HCT116 (cell line): ENCODE data around the gene GPATCH2L. TPM values are rescaled to one million over a fixed set of nuclear protein-coding genes. Genes with fewer than 3 reads are reported as not detected.

Experiments used
- ATAC-seq: fragments of 200-7000 bp; cut with Tn5 transposase; 2 replicates; pipeline ENCODE4 v1.9.1; 2020; ENCODE audit warnings: mild to moderate bottlenecking, moderate library complexity
- BruUV-seq: library from RNA; stranded (reverse); fragments of 400-500 nt; replicated peaks from 2 replicates; lab custom pipeline; 2021; lab: Mats Ljungman, UMichigan
- CTCF ChIA-PET: fragments of 300-600 bp; sonication (Branson Sonifier 250); formaldehyde crosslinking; loops from one replicate; lab custom pipeline; 2021; ENCODE audit warnings: antibody characterized with exemption; lab: Charles Lee
- POLR2A ChIA-PET: fragments of 300-600, 350-600 bp; sonication (Branson Sonifier 250); formaldehyde crosslinking; loops from one replicate; lab custom pipeline; 2021; ENCODE audit warnings: antibody characterized with exemption; lab: Charles Lee
- RAD21 ChIA-PET, 2 experiments: fragments of 300-600 bp; sonication (Branson Sonifier 250); formaldehyde crosslinking; loops; one replicate each; lab custom pipeline; 2023; ENCODE audit warnings: low total read pairs in 2 of 2; ENCODE audit not compliant: uncharacterized antibody in 2 of 2, unreplicated experiment in 2 of 2, low non-redundant PET in 1 of 2; lab: Charles Lee
- DNase-seq: peaks from one replicate; pipeline ENCODE4 v3.0.0-alpha.2; 2010; ENCODE audit warnings: low read depth, low spot score
- H2AFZ ChIP-seq: fragments of 200-600 bp; shearing (Covaris generic), sonication (generic); 2 replicates; pipeline ENCODE4 v1.6.1; 2017; ENCODE audit warnings: low read depth, mixed run types, mixed read lengths, antibody characterized with exemption, low read length; ENCODE audit not compliant: poor library complexity, severe bottlenecking
- H3K27ac ChIP-seq: 2 replicates; pipeline ENCODE4 v1.5.1; 2012; ENCODE audit warnings: low read depth, low read length
- H3K27me3 ChIP-seq: fragments of 200-600 bp; sonication (generic); 2 replicates; pipeline ENCODE4 v1.6.1; 2016; ENCODE audit warnings: mixed run types, low read length, mixed read lengths; ENCODE audit not compliant: insufficient read depth
- H3K36me3 ChIP-seq, 2 experiments: fragments of 200-500 bp in 1 of 2; fragments of 200-600 bp in 1 of 2; sonication (Bioruptor generic) in 1 of 2; sonication (generic) in 1 of 2; 2 replicates each; pipeline versions ENCODE4 v1.5.1 to v1.6.1; 2014 to 2016; ENCODE audit warnings: low read length in 2 of 2, inconsistent platforms in 1 of 2, mixed read lengths in 1 of 2, mixed run types in 1 of 2; ENCODE audit not compliant: insufficient read depth in 2 of 2, control insufficient read depth in 1 of 2
- H3K4me1 ChIP-seq, 2 experiments: fragments of 200-600 bp in 1 of 2; sonication (generic) in 1 of 2; 2 replicates each; pipeline versions ENCODE4 v1.5.1 to v1.6.1; 2012 to 2017; ENCODE audit warnings: low read length in 2 of 2, inconsistent platforms in 1 of 2, mild to moderate bottlenecking in 1 of 2, mixed read lengths in 1 of 2, mixed run types in 1 of 2, moderate library complexity in 1 of 2; ENCODE audit not compliant: insufficient read depth in 2 of 2, control insufficient read depth in 1 of 2
- H3K4me2 ChIP-seq: fragments of 200-600 bp; sonication (generic); 2 replicates; pipeline ENCODE4 v1.6.1; 2017; ENCODE audit warnings: mixed run types, low read length, mixed read lengths
- H3K4me3 ChIP-seq, 2 experiments: fragments of 200-600 bp in 1 of 2; sonication (generic) in 1 of 2; replicated peaks in 1 of 2; 2 replicates each; pipeline ENCODE4 v1.5.1; 2011 to 2016; ENCODE audit warnings: low read length in 2 of 2, control low read depth in 1 of 2, low read depth in 1 of 2, mild to moderate bottlenecking in 1 of 2, mixed read lengths in 1 of 2, mixed run types in 1 of 2
- H3K79me2 ChIP-seq: fragments of 200-600 bp; sonication (generic); 2 replicates; pipeline ENCODE4 v1.6.1; 2017; ENCODE audit warnings: mild to moderate bottlenecking, mixed run types, low read length, moderate library complexity, mixed read lengths; ENCODE audit not compliant: insufficient read depth
- H3K9ac ChIP-seq: fragments of 200-600 bp; sonication (generic); 2 replicates; pipeline ENCODE4 v1.6.1; 2016; ENCODE audit warnings: low read length, mixed read lengths
- H3K9me2 ChIP-seq: fragments of 200-600 bp; sonication (generic), shearing (Covaris generic); 2 replicates; pipeline ENCODE4 v1.6.1; 2017; ENCODE audit warnings: mixed run types, mild to moderate bottlenecking, moderate library complexity; ENCODE audit not compliant: insufficient read depth
- H3K9me3 ChIP-seq, 2 experiments: fragments of 200-500 bp in 1 of 2; fragments of 200-600 bp in 1 of 2; sonication (Bioruptor generic) in 1 of 2; sonication (generic) in 1 of 2; 2 replicates each; pipeline ENCODE4 v1.6.1; 2014 to 2017; ENCODE audit warnings: low read length in 2 of 2, mixed read lengths in 2 of 2, inconsistent platforms in 1 of 2, low read depth in 1 of 2, mild to moderate bottlenecking in 1 of 2, mixed run types in 1 of 2, moderate library complexity in 1 of 2; ENCODE audit not compliant: control insufficient read depth in 1 of 2, insufficient read depth in 1 of 2
- H4K20me1 ChIP-seq: fragments of 200-600 bp; sonication (generic), shearing (Covaris generic); 2 replicates; pipeline ENCODE4 v1.6.1; 2017; ENCODE audit warnings: mixed run types, mild to moderate bottlenecking, moderate library complexity; ENCODE audit not compliant: insufficient read depth
- CEBPB ChIP-seq: IDR thresholded peaks from 2 replicates; pipeline ENCODE4 v1.6.1; 2012; ENCODE audit warnings: low read depth
- CTCF ChIP-seq, 3 experiments: fragments of 200-600 bp in 1 of 3; sonication (generic) in 1 of 3; IDR thresholded peaks in 2 of 3; conservative IDR thresholded peaks in 1 of 3; 2 replicates each; pipeline ENCODE4 v1.5.1; 2012 to 2017; ENCODE audit warnings: low read depth in 2 of 3, low read length in 2 of 3, antibody characterized with exemption in 1 of 3, borderline replicate concordance in 1 of 3, control low read depth in 1 of 3, mild to moderate bottlenecking in 1 of 3, mixed read lengths in 1 of 3, mixed run types in 1 of 3, moderate library complexity in 1 of 3; ENCODE audit not compliant: insufficient read depth in 1 of 3
- EGR1 ChIP-seq: IDR thresholded peaks from 2 replicates; pipeline ENCODE4 v1.6.1; 2012; ENCODE audit warnings: low read depth
- EZH2 ChIP-seq: fragments of 200-600 bp; sonication (generic); IDR thresholded peaks from 2 replicates; pipeline ENCODE4 v1.6.1; 2017; ENCODE audit warnings: antibody characterized with exemption, mixed run types
- EZH2phosphoT487 ChIP-seq: fragments of 200-600 bp; IDR thresholded peaks from 2 replicates; pipeline ENCODE4 v1.6.1; 2018; ENCODE audit warnings: antibody characterized with exemption, borderline replicate concordance
- FOSL1 ChIP-seq: IDR thresholded peaks from 2 replicates; pipeline ENCODE4 v1.6.1; 2012; ENCODE audit warnings: low read depth
- JUND ChIP-seq: IDR thresholded peaks from 2 replicates; pipeline ENCODE4 v1.6.1; 2012
- POLR2A ChIP-seq: IDR thresholded peaks from 2 replicates; pipeline ENCODE4 v1.7.0; 2011; ENCODE audit warnings: borderline replicate concordance; ENCODE audit not compliant: insufficient read depth, insufficient read length; ENCODE audit errors: extremely low read depth
- POLR2AphosphoS5 ChIP-seq: IDR thresholded peaks from 2 replicates; pipeline ENCODE4 v1.6.1; 2011; ENCODE audit warnings: mild to moderate bottlenecking, low read depth, low read length, moderate library complexity
- RAD21 ChIP-seq: IDR thresholded peaks from 2 replicates; pipeline ENCODE4 v1.6.1; 2012; ENCODE audit warnings: low read depth, mild to moderate bottlenecking
- REST ChIP-seq: IDR thresholded peaks from 2 replicates; pipeline ENCODE4 v1.6.1; 2012; ENCODE audit warnings: low read depth
- SIN3A ChIP-seq: IDR thresholded peaks from 2 replicates; pipeline ENCODE4 v1.6.1; 2012; ENCODE audit warnings: low read depth
- SP1 ChIP-seq: IDR thresholded peaks from 2 replicates; pipeline ENCODE4 v1.6.1; 2012; ENCODE audit warnings: low read depth
- SRF ChIP-seq: IDR thresholded peaks from 2 replicates; pipeline ENCODE4 v1.6.1; 2012; ENCODE audit warnings: low read depth
- TCF7L2 ChIP-seq: IDR thresholded peaks from 2 replicates; pipeline ENCODE4 v1.7.0; 2011; ENCODE audit warnings: borderline replicate concordance, inconsistent platforms; ENCODE audit not compliant: insufficient read depth, insufficient read length; ENCODE audit errors: extremely low read depth
- YY1 ChIP-seq: IDR thresholded peaks from 2 replicates; pipeline ENCODE4 v1.6.1; 2011; ENCODE audit warnings: low read length, low read depth, moderate library complexity, mild to moderate bottlenecking; ENCODE audit not compliant: insufficient replicate concordance; ENCODE audit errors: extremely low read depth
- ZFX ChIP-seq: fragments of 450-650 bp; IDR thresholded peaks from 2 replicates; pipeline ENCODE4 v1.6.1; 2017
- ZNF274 ChIP-seq: fragments of 200-500 bp; sonication (Bioruptor generic); IDR thresholded peaks from 2 replicates; pipeline ENCODE4 v1.6.1; 2014; ENCODE audit warnings: mild to moderate bottlenecking, low read depth, low read length, inconsistent platforms
- intact Hi-C: fragments of 100-400 bp; cut with micrococcal nuclease; formaldehyde crosslinking; loops from 2 replicates; pipeline ENCODE4 v1.10.0; 2022
- total RNA-seq: library from RNA; stranded (reverse); gene quantifications from one replicate; pipeline ENCODE4 v1.2.1, GENCODE V29; 2021; ENCODE audit not compliant: unreplicated experiment

GPATCH2L gene
- total RNA-seq, 1 experiment from 2014 or later = 49.2 TPM

- Histone ChIP-seq H4K20me1 (no peaks in the 10 kb centered on the region), H3K9me3 (no peaks in the 10 kb centered on the region), H3K27me3 (no peaks in the 10 kb centered on the region), H3K36me3 (no peaks in the 10 kb centered on the region)
- DNase-seq = no peak
- no peak for ATAC-seq
- no TSS peak for BruUV-seq
- TF ChIP-seq YY1 (no peak), RAD21 (no peak), SRF (no peak), EZH2phosphoT487 (no peak), REST (no peak), FOSL1 (no peak), JUND (no peak), CEBPB (no peak), ZNF274 (no peak), SIN3A (no peak), POLR2AphosphoS5 (no peak), EGR1 (no peak), CTCF (IDR thresholded peaks at IDR 0.05 in 2 of 3, conservative IDR thresholded peaks at IDR 0.05 in 1 of 3; ENCODE audit: borderline replicate concordance in 1 of 3, insufficient read depth in 1 of 3, low read depth in 2 of 3, low read length in 2 of 3) (no peak), SP1 (no peak), ZFX (no peak), TCF7L2 (no peak), EZH2 (no peak), POLR2A (no peak)
- TF ChIP-seq, all 23 proteins: peak for 0
- CTCF ChIA-PET = no interaction called here
- POLR2A ChIA-PET = no interaction called here
- Histone ChIP-seq H3K4me2 (no peak overlapping the region), H3K27ac (no peak overlapping the region), H3K4me1 (no peaks in the 10 kb centered on the region), H3K9ac (no peak overlapping the region), H2AFZ (no peak overlapping the region), H3K4me3 (no peak overlapping the region), H3K79me2 (no peaks in the 10 kb centered on the region), H3K9me2 (no peaks in the 10 kb centered on the region)
- intact Hi-C loops = no loop called here
- RAD21 ChIA-PET = no interaction called here
Measured at GRCh38 chr14:76257842-76258397, 106.2 kb downstream of the GPATCH2L start.
